22Rv1 (cell line): ENCODE measurements around the gene SLC44A4.

Experiments
- H3K27ac ChIP-seq: fragments of 450-650 bp; 2 replicates; pipeline ENCODE4 v1.5.1; 2017
- CTCF ChIP-seq: fragments of 450-650 bp; IDR thresholded peaks from 2 replicates; pipeline ENCODE4 v1.5.1; 2017; ENCODE audit warnings: mild to moderate bottlenecking
- ZFX ChIP-seq: fragments of 450-650 bp; IDR thresholded peaks from 2 replicates; pipeline ENCODE4 v1.6.1; 2017; ENCODE audit warnings: antibody characterized with exemption, borderline replicate concordance

Gene SLC44A4

GRCh38 chr6:31834367-31835250, 44.2 kb downstream of the SLC44A4 start:
- peak overlapping the region; percentile 95 for H3K27ac ChIP-seq
- TF ChIP-seq CTCF (no peak), ZFX (no peak)

GRCh38 chr6:31831350-31832215, 47.2 kb downstream of the SLC44A4 start:
- TF ChIP-seq ZFX (no peak), CTCF (no peak)
- peak overlapping the region; percentile 18 for H3K27ac ChIP-seq

GRCh38 chr6:31830886-31831335, 47.9 kb downstream of the SLC44A4 start:
- TF ChIP-seq CTCF (no peak), ZFX (no peak)
- H3K27ac ChIP-seq = peak overlapping the region; percentile 18

GRCh38 chr6:31829633-31830283, 49.0 kb downstream of the SLC44A4 start:
- peak overlapping the region; percentile 53 for H3K27ac ChIP-seq
- no peak for TF ChIP-seq ZFX
- TF ChIP-seq CTCF = peak; percentile 63

- TF ChIP-seq ZFX (no peak), CTCF (no peak)
- peak within 1 kb of the TSS; percentile 99 for H3K27ac ChIP-seq
Measured at GRCh38 chr6:31827286-31828079, 51.3 kb downstream of the SLC44A4 start, which contains the start of gene HSPA1B. Gene HSPA1B, plus strand, starts transcription at chr6:31827738. Its CDS starts 213 bp downstream, at chr6:31827951.

GRCh38 chr6:31826793-31827285, 52.0 kb downstream of the SLC44A4 start:
- H3K27ac ChIP-seq = peak overlapping the region; percentile 99
- TF ChIP-seq CTCF = no peak
- TF ChIP-seq ZFX = no peak
